ENCODE results near the gene ZNF804B. TPM values are rescaled to one million over a fixed set of nuclear protein-coding genes. Genes with fewer than 3 reads are reported as not detected.

The ZNF804B gene
- total and polyA plus RNA-seq, 8 donors, result 0.37 TPM; not detected in 7

- Histone ChIP-seq H3K27ac (no peak overlapping the region), H3K9me3 (peaks cover 0 to 4% (median 3%) of the 10 kb centered on the region in 4 donors), H3K4me3 (no peak overlapping the region), H3K27me3 (no peaks in the 10 kb centered on the region), H3K4me1 (no peaks in the 10 kb centered on the region), H3K36me3 (no peaks in the 10 kb centered on the region)
- DNase-seq, result no peak
- TF ChIP-seq CTCF (IDR thresholded peaks at IDR 0.05) (no peak), POLR2A (IDR thresholded peaks at IDR 0.05) (no peak), POLR2AphosphoS5 (IDR thresholded peaks at IDR 0.05) (no peak), EP300 (IDR thresholded peaks at IDR 0.05) (no peak)
- intact Hi-C loops (cut with DNase I; ENCODE audit: low total_unique reads), result no loop called here
Observed at GRCh38 chr7:88964418-88964817, 204.9 kb downstream of the ZNF804B start.

- intact Hi-C loops (cut with DNase I; ENCODE audit: low total_unique reads), result no loop called here
- no peak for TF ChIP-seq EP300 (IDR thresholded peaks at IDR 0.05)
- TF ChIP-seq CTCF (IDR thresholded peaks at IDR 0.05), result no peak
- Histone ChIP-seq H3K27me3 (no peaks in the 10 kb centered on the region), H3K4me3 (no peak overlapping the region), H3K27ac (no peak overlapping the region), H3K36me3 (no peaks in the 10 kb centered on the region), H3K9me3 (peaks cover 0 to 4% (median 3%) of the 10 kb centered on the region in 4 donors), H3K4me1 (no peaks in the 10 kb centered on the region)
- 70 to 80% (median 73%) methylated on average over 4 of the region's 4 CpGs for WGBS, 5 donors
- DNase-seq, result no peak
Observed at GRCh38 chr7:88965371-88965770, 205.9 kb downstream of the ZNF804B start.

- 50 to 69% (median 55%) methylated on average over 4 of the region's 4 CpGs for WGBS, 5 donors
- H3K4me3 ChIP-seq, result no peak overlapping the region
- no peak for TF ChIP-seq POLR2AphosphoS5 (IDR thresholded peaks at IDR 0.05)
- TF ChIP-seq CTCF (IDR thresholded peaks at IDR 0.05), result no peak
- TF ChIP-seq EP300 (IDR thresholded peaks at IDR 0.05), result no peak
- TF ChIP-seq POLR2A (IDR thresholded peaks at IDR 0.05), result no peak
- H3K27me3 ChIP-seq, result no peaks in the 10 kb centered on the region
- no peaks in the 10 kb centered on the region for H3K4me1 ChIP-seq
- DNase-seq, result no peak
- intact Hi-C loops (cut with DNase I; ENCODE audit: low total_unique reads), result no loop called here
- no peak overlapping the region for H3K27ac ChIP-seq
- no peaks in the 10 kb centered on the region for H3K36me3 ChIP-seq
- H3K9me3 ChIP-seq, result peaks cover 0 to 4% (median 3%) of the 10 kb centered on the region in 4 donors
Observed at GRCh38 chr7:88967432-88967831, 207.9 kb downstream of the ZNF804B start.

GRCh38 chr7:88969167-88969566, 209.7 kb downstream of the ZNF804B start:
- no peaks in the 10 kb centered on the region for H3K9me3 ChIP-seq
- H3K27me3 ChIP-seq, result no peaks in the 10 kb centered on the region
- 78 to 92% (median 81%) methylated on average over 1 of the region's 1 CpG for WGBS, 5 donors
- no peak overlapping the region for H3K27ac ChIP-seq
- TF ChIP-seq CTCF (IDR thresholded peaks at IDR 0.05) (no peak), POLR2A (IDR thresholded peaks at IDR 0.05) (no peak), EP300 (IDR thresholded peaks at IDR 0.05) (no peak)
- intact Hi-C loops (cut with DNase I; ENCODE audit: low total_unique reads), result no loop called here
- no peak overlapping the region for H3K4me3 ChIP-seq
- H3K36me3 ChIP-seq, result no peaks in the 10 kb centered on the region
- H3K4me1 ChIP-seq, result no peaks in the 10 kb centered on the region
- DNase-seq, result no peak
